Measurements from ENCODE around the gene GNPTAB.
A peak's percentile ranks its signal among the peaks of the same experiment; 100 is the strongest.

- TF ChIP-seq POLR2A (IDR thresholded peaks at IDR 0.05; ENCODE audit: low read length) (peak; percentile 59), GATA1 (IDR thresholded peaks at IDR 0.05; ENCODE audit: low read depth, low read length) (no peak)
Observed at GRCh38 chr12:101697197-101697929, 133.4 kb downstream of the GNPTAB start, which contains the start of gene CHPT1.

Data from erythroblast (primary cell).